Endothelial cell (in vitro differentiated cells): Measurements from ENCODE around the gene EYA2. TPM values are rescaled to one million over a fixed set of nuclear protein-coding genes. Genes with fewer than 3 reads are reported as not detected.

Source experiments
- DNase-seq: peaks from one replicate; pipeline ENCODE4 v3.0.0; 2021; ENCODE audit warnings: low spot score
- H3K27ac Mint-ChIP-seq: one replicate; pipeline ENCODE4 v1.8.0; 2021; ENCODE audit warnings: mixed read lengths, inconsistent platforms; ENCODE audit not compliant: unreplicated experiment
- H3K27me3 Mint-ChIP-seq: one replicate; pipeline ENCODE4 v1.8.0; 2021; ENCODE audit warnings: mild to moderate bottlenecking, moderate library complexity, mixed read lengths, inconsistent platforms; ENCODE audit not compliant: unreplicated experiment
- H3K36me3 Mint-ChIP-seq: one replicate; pipeline ENCODE4 v1.8.0; 2021; ENCODE audit warnings: mild to moderate bottlenecking, low read depth, mixed read lengths, inconsistent platforms; ENCODE audit not compliant: unreplicated experiment
- H3K4me1 Mint-ChIP-seq: one replicate; pipeline ENCODE4 v1.8.0; 2021; ENCODE audit warnings: mild to moderate bottlenecking, mixed read lengths, inconsistent platforms; ENCODE audit not compliant: unreplicated experiment
- H3K4me3 Mint-ChIP-seq: one replicate; pipeline ENCODE4 v1.8.0; 2021; ENCODE audit warnings: mild to moderate bottlenecking, mixed read lengths, inconsistent platforms; ENCODE audit not compliant: unreplicated experiment
- H3K9me3 Mint-ChIP-seq: one replicate; pipeline ENCODE4 v1.8.0; 2021; ENCODE audit warnings: mixed read lengths, inconsistent platforms; ENCODE audit not compliant: unreplicated experiment
- total RNA-seq: library from RNA; stranded (reverse); fragmentation: NEBNext Ultra II Directional; extraction: Animal tissue kit (Norgen Biotek cat#: 25700); gene quantifications from one replicate; pipeline ENCODE4 v1.2.1, GENCODE V29; 2021; ENCODE audit not compliant: unreplicated experiment
- TF ChIP-seq, protein P1 (sequence below): fragments of 200-600 bp; sonication (generic); IDR thresholded peaks from one replicate; pipeline ENCODE4 v1.5.0; 2021; ENCODE audit warnings: antibody characterized with exemption; ENCODE audit not compliant: unreplicated experiment

Gene EYA2
- total RNA-seq, 1 donor from 2014 or later = not detected

DNA sequence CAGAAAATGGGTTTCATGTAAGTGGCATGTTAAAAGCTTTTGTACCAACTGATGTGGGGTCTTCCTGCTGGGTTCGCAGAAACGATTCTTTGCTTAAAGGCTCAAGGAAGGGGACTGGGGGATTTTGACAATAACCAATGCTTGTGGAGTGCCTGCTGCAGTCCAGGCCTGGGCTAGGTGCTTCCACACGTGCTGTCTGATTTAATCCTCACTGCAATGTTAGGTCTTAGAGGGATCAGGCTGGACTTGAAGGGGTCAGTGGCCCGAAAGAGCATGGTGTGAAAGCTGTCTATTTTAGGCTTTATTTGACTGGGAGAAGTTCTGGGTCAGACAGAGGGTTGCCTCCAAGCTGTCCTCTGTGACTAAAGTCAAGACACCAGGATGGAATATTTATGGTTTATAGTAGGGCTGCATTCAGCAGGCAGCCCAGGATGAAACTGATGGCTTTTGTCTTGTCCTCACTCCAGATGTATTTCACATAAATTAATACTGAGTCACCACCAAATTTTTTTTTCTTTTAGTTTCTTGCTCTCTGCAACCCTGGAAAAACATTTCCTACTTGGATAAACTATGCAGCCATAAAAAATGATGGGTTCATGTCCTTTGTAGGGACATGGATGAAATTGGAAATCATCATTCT is 242.7 kb downstream of the EYA2 start:
- Mint-ChIP-seq H3K27ac (no peak overlapping the region), H3K9me3 (no peaks in the 10 kb centered on the region), H3K36me3 (peaks cover 4% of the 10 kb centered on the region), H3K4me1 (no peaks in the 10 kb centered on the region), H3K27me3 (no peaks in the 10 kb centered on the region), H3K4me3 (no peak overlapping the region)
- TF ChIP-seq, protein P1, sequence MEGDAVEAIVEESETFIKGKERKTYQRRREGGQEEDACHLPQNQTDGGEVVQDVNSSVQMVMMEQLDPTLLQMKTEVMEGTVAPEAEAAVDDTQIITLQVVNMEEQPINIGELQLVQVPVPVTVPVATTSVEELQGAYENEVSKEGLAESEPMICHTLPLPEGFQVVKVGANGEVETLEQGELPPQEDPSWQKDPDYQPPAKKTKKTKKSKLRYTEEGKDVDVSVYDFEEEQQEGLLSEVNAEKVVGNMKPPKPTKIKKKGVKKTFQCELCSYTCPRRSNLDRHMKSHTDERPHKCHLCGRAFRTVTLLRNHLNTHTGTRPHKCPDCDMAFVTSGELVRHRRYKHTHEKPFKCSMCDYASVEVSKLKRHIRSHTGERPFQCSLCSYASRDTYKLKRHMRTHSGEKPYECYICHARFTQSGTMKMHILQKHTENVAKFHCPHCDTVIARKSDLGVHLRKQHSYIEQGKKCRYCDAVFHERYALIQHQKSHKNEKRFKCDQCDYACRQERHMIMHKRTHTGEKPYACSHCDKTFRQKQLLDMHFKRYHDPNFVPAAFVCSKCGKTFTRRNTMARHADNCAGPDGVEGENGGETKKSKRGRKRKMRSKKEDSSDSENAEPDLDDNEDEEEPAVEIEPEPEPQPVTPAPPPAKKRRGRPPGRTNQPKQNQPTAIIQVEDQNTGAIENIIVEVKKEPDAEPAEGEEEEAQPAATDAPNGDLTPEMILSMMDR = no peak
- DNase-seq = no peak

DNA sequence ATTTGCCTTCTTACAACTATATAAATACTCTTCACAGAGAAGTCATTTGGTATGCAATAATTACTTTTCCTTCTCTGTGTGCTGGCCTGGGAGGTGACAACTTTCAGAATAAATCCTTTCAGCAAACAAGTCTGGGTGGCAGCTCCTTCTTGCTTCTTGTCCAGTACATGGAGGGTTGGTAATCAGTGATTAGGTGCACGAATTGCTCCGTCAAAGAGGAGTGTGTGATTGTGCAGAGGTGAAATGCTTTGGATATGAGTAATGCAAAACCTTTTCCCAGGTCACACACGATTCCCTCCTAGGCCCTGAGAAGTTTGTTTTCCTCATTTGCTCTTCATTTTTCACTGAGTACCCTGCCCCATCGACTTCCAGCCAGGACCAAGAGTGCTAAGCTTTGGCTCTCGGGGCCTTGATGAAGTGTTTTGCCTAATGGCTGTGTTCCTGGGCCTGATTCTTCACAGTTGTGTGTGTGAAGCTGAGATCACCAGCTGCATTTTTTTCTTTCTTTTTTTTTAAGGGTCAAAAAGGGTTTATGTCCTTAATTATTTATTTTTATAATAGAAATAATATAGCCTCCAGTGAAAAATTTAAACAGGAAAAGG is 245.4 kb downstream of the EYA2 start:
- no peaks in the 10 kb centered on the region for H3K27me3 Mint-ChIP-seq
- no peaks in the 10 kb centered on the region for H3K4me1 Mint-ChIP-seq
- no peaks in the 10 kb centered on the region for H3K9me3 Mint-ChIP-seq
- TF ChIP-seq, protein P1 = no peak
- H3K4me3 Mint-ChIP-seq = no peak overlapping the region
- DNase-seq = no peak
- no peak overlapping the region for H3K27ac Mint-ChIP-seq
- peaks cover 4% of the 10 kb centered on the region for H3K36me3 Mint-ChIP-seq

DNA sequence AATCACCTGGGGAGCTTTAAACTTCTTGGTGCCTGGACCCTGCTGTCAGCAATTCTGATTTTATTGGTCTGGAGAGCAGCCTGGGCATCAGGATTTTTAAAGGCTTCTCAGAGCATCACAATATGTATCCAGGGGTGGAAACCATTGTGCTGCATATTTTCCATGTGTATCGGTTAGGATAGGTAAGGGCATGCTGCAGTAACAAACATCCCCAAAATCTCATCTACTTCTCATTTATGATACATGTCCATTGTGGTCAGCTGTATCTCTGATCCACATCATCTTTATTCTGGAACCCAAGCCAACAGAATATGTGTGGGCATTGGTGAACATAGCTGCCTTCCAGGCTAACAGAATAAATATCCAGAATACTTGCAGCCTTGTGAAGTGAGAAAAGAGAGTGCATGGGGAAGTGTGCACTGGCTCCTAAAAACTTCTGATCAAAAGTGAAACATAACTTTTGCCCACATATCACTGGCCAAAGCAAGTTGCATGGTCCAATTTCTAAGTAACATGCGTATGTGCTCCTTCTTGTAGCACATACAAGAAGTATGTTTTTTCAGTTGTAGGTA is 246.8 kb downstream of the EYA2 start:
- no peak for DNase-seq
- Mint-ChIP-seq H3K27ac (no peak overlapping the region), H3K36me3 (peaks cover 4% of the 10 kb centered on the region), H3K4me3 (no peak overlapping the region), H3K27me3 (no peaks in the 10 kb centered on the region), H3K9me3 (no peaks in the 10 kb centered on the region), H3K4me1 (no peaks in the 10 kb centered on the region)
- TF ChIP-seq, protein P1 = no peak

DNA sequence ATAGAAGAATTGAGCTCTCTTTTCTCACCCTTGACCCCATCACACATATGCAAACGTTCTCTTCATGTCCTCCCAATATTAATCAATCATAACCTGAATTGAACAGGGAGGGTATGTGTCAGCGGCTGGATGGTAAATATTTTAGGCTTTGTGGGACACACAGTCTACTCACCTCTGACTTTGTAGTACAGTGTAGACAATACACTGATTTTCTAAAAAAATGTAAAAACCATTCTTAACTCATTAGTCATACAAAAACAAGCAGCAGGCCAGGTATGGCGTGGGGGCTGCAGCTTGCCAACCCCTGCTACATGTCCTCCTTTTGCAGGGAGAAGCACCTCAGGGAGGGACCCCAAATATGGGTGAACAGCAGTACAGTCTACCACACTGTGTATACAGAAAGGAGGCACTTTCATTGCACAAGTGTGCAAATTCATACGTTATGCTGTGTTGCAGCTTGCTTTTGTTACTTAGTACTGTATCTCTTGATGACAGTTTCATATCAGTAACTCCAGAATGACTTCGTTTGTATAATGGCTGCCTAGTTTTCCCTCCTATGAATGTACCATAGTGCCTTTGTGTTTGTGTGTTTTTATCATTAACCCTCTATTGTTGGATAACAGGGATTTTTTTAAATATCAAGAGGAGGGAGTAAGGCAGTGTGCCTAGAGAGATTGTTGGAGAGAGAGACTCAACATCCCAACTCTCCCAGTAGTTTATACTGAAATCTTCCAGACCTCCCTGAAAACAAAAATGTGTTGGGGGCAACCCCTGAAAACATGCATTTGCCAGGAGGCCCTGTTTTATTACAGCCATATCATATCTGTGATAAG is 247.5 kb downstream of the EYA2 start:
- no peak for DNase-seq
- Mint-ChIP-seq H3K27ac (no peak overlapping the region), H3K27me3 (no peaks in the 10 kb centered on the region), H3K36me3 (peaks cover 4% of the 10 kb centered on the region), H3K9me3 (no peaks in the 10 kb centered on the region), H3K4me1 (no peaks in the 10 kb centered on the region), H3K4me3 (no peak overlapping the region)
- TF ChIP-seq, protein P1 = no peak
